Activated T-cell treated with anti-CD3 and anti-CD28 coated beads, Interleukin-2, amount 50 U/mL, for 72 hours (primary cell): ENCODE results near the gene CSF2RB. TPM values are rescaled to one million over a fixed set of nuclear protein-coding genes. Genes with fewer than 3 reads are reported as not detected.
A peak's percentile ranks its signal among the peaks of the same experiment; 100 is the strongest.
"Not testable (repeated sequence)": the region's sequence is repeated elsewhere in the genome, so short reads cannot be mapped to it uniquely, and the experiment has no call there.

Source experiments
- ATAC-seq, 2 donors: fragments of 150-1000 bp; cut with Tn5 transposase; replicated peaks in 1 of 2; 2 replicates each; pipeline ENCODE4 v1.10.0; 2021; ENCODE audit warnings: moderate library complexity in 2 of 2, mild to moderate bottlenecking in 1 of 2
- DNase-seq, 2 donors: peaks; one replicate each; pipeline ENCODE4 v3.0.0; 2021 to 2022; ENCODE audit warnings: mixed read lengths in 1 of 2
- H3K27ac Mint-ChIP-seq: one replicate; pipeline ENCODE4 v1.8.0; 2022; ENCODE audit warnings: mild to moderate bottlenecking, moderate library complexity, mixed read lengths
- H3K27me3 Mint-ChIP-seq: one replicate; pipeline ENCODE4 v1.8.0; 2022; ENCODE audit warnings: low read depth, mixed read lengths
- H3K36me3 Mint-ChIP-seq, 2 donors: one replicate each; pipeline ENCODE4 v1.8.0; 2022; ENCODE audit warnings: mixed read lengths in 2 of 2, mild to moderate bottlenecking in 1 of 2; ENCODE audit not compliant: insufficient read depth in 2 of 2
- H3K4me1 Mint-ChIP-seq: one replicate; pipeline ENCODE4 v1.8.0; 2022; ENCODE audit warnings: low read depth, mixed read lengths
- H3K4me3 Mint-ChIP-seq, 2 donors: one replicate each; pipeline ENCODE4 v1.8.0; 2022; ENCODE audit warnings: mild to moderate bottlenecking in 2 of 2, mixed read lengths in 2 of 2, moderate library complexity in 2 of 2
- H3K9me3 Mint-ChIP-seq, 2 donors: one replicate each; pipeline ENCODE4 v1.8.0; 2022; ENCODE audit warnings: mixed read lengths in 2 of 2
- total RNA-seq, 2 donors: library from RNA; stranded (reverse); gene quantifications; one replicate each; pipeline ENCODE4 v1.2.3, GENCODE V29; 2022

Gene CSF2RB
- total RNA-seq, 2 donors from 2014 or later: 1.8 to 3.8 TPM

GRCh38 chr22:36981247-36981775 lies 67.9 kb downstream of the CSF2RB start:
- no peak overlapping the region for H3K4me3 Mint-ChIP-seq
- H3K27me3 Mint-ChIP-seq: peaks cover 7% of the 10 kb centered on the region
- peaks cover 0 to 3% of the 10 kb centered on the region in 2 donors for H3K9me3 Mint-ChIP-seq
- peaks cover 13% of the 10 kb centered on the region for H3K4me1 Mint-ChIP-seq
- no peak for DNase-seq
- no peak overlapping the region for H3K27ac Mint-ChIP-seq
- no peak for ATAC-seq
- H3K36me3 Mint-ChIP-seq: peaks cover 5 to 8% of the 10 kb centered on the region in 2 donors

DNA sequence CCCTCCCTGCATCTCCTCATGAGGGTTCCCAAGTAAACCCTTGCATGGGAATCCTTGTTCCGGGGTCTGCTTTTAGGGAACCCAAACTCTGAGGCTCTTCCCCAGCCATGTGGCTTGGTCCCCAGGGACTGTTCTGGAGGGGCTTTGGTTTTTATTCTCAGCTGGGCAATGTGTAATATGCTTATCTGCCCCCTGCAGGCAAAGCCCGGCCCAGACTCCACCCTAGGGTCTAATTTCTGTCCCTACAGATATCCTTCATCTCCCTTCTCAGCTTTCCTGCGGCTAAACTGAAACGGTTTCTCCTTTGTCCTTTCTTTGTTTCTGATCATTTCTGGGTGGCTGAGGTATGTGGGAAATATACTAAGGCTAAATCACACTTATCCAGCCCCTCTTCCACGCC lies 68.7 kb downstream of the CSF2RB start:
- ATAC-seq (no peak), DNase-seq (no peak)
- H3K9me3 Mint-ChIP-seq: peaks cover 3 to 6% of the 10 kb centered on the region in 2 donors
- H3K4me3 Mint-ChIP-seq: no peak overlapping the region
- H3K27ac Mint-ChIP-seq: no peak overlapping the region
- H3K4me1 Mint-ChIP-seq: peaks cover 12% of the 10 kb centered on the region
- H3K27me3 Mint-ChIP-seq: peaks cover 7% of the 10 kb centered on the region
- H3K36me3 Mint-ChIP-seq: peaks cover 6 to 13% of the 10 kb centered on the region in 2 donors

- H3K27ac Mint-ChIP-seq: no peak overlapping the region
- peaks cover 3 to 6% of the 10 kb centered on the region in 2 donors for H3K9me3 Mint-ChIP-seq
- peaks cover 6 to 13% of the 10 kb centered on the region in 2 donors for H3K36me3 Mint-ChIP-seq
- H3K4me1 Mint-ChIP-seq: peaks cover 6% of the 10 kb centered on the region
- no peak for ATAC-seq
- no peak for DNase-seq
- no peak overlapping the region for H3K4me3 Mint-ChIP-seq
- peaks cover 24% of the 10 kb centered on the region for H3K27me3 Mint-ChIP-seq
Observed at GRCh38 chr22:36985211-36985889, 71.9 kb downstream of the CSF2RB start.

- peaks cover 33% of the 10 kb centered on the region for H3K27me3 Mint-ChIP-seq
- H3K9me3 Mint-ChIP-seq: peaks cover 3 to 6% of the 10 kb centered on the region in 2 donors
- H3K36me3 Mint-ChIP-seq: peaks cover 6 to 13% of the 10 kb centered on the region in 2 donors
- DNase-seq: peak; percentile 30 to 58
- no peak overlapping the region for H3K4me3 Mint-ChIP-seq
- peak in 1 of 2 donors; percentile 66 for ATAC-seq
- H3K4me1 Mint-ChIP-seq: peaks cover 6% of the 10 kb centered on the region
- no peak overlapping the region for H3K27ac Mint-ChIP-seq
Observed at GRCh38 chr22:36986242-36986821, 72.9 kb downstream of the CSF2RB start.

DNA sequence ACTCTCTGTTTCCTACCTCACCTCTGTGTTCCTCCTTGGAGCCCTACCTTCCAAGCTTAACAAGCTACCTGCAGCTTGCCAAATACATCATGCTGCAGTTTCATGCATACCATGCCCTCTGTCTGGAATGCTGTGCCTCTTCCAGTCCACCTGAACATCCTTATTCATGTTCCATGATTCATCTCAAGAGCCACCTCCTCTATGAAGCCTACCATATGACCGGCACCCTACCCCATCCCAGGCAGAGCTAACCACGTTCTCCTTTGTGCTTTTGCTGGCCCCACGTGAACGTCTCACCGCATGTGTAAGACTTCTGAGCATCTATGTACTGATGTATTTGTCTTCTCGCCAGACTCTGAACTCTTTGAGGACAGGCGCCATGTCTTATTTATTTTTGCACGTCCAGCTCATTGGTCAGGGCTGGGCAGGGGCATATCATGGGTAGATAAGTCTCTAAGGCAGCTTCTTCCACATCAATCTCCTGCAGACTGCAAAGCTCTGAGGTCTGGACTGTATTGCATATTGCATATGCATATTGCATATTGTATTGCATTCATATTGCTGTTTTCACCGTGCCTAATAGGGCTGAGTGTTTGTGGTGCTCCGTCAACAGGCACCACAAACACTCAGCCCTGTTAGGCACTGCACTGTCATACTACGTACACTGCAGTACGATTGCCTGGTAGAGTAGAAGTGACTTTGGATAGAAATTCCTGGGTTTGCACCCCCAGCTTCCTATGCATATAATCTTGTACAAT lies 74.8 kb downstream of the CSF2RB start:
- DNase-seq (no peak), ATAC-seq (no peak)
- Mint-ChIP-seq H3K9me3 (peaks cover 3 to 6% of the 10 kb centered on the region in 2 donors), H3K27me3 (peaks cover 32% of the 10 kb centered on the region), H3K36me3 (peaks cover 6 to 13% of the 10 kb centered on the region in 2 donors), H3K27ac (no peak overlapping the region), H3K4me1 (peaks cover 6% of the 10 kb centered on the region), H3K4me3 (no peak overlapping the region)

DNA sequence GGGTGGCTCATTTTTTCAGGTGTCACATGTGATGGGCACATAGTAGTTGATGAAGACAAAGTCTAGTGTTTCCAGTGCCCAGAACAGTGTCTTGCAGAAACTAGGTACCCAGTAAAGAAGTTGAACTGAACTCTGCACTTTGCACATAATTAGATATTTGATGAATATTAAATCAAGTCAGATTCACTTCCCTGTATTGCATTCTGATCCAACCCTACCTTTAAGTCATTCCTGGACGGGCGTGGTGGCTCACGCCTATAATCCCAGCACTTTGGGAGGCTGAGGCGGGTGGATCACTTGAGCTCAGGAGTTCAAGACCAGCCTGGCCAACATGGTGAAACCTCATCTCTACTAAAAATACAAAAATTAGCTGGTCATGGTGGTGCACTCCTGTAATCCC lies 75.6 kb downstream of the CSF2RB start:
- not testable (repeated sequence) for H3K4me3 Mint-ChIP-seq, ATAC-seq, H3K9me3 Mint-ChIP-seq, DNase-seq, H3K27ac Mint-ChIP-seq, H3K4me1 Mint-ChIP-seq
- Mint-ChIP-seq H3K36me3 (peaks cover 6 to 13% of the 10 kb centered on the region in 2 donors), H3K27me3 (peaks cover 32% of the 10 kb centered on the region)

Other genes starting within 250 kb of the CSF2RB start
- not detected for gene CACNG2, start 209.9 kb upstream of the CSF2RB start, total RNA-seq
- gene IFT27, start 137.5 kb upstream of the CSF2RB start, total RNA-seq: 10 to 100 TPM; 25.8 to 26.3 TPM
- gene PVALB, start 96.6 kb upstream of the CSF2RB start, total RNA-seq: not detected
- gene NCF4, start 52.6 kb upstream of the CSF2RB start, total RNA-seq: 10 to 100 TPM in 1 of 2 donors, 1 to 10 TPM in 1; 8.5 to 15.8 TPM
- 1 to 10 TPM; 3.5 to 6.7 TPM for gene TST, start 105.8 kb downstream of the CSF2RB start, total RNA-seq
- gene MPST, start 106.1 kb downstream of the CSF2RB start, total RNA-seq: 10 to 100 TPM; 14.2 to 28.1 TPM
- gene KCTD17, start 138.1 kb downstream of the CSF2RB start, total RNA-seq: 10 to 100 TPM; 27.9 to 30.1 TPM
- gene TMPRSS6, start 196.1 kb downstream of the CSF2RB start, total RNA-seq: 10 to 100 TPM; 26.8 to 59.4 TPM
- 100 to 1,000 TPM; 313 to 440 TPM for gene IL2RB, start 236.3 kb downstream of the CSF2RB start, total RNA-seq